K562 (cell line): ENCODE data around the gene HPS4. TPM values are rescaled to one million over a fixed set of nuclear protein-coding genes. Genes with fewer than 3 reads are reported as not detected.

Source experiments
- DMBX1 ChIP-seq: fragments of 250-450 bp; sonication (Bioruptor Pico); IDR thresholded peaks from 2 replicates; pipeline ENCODE4 v1.8.0; 2022; ENCODE audit warnings: inconsistent platforms, mild to moderate bottlenecking, moderate library complexity, borderline replicate concordance
- ETV5 ChIP-seq: sonication (generic); formaldehyde crosslinking; IDR thresholded peaks from 2 replicates; pipeline ENCODE4 v1.4.0; 2020; ENCODE audit warnings: low read depth, mild to moderate bottlenecking, missing genetic modification reagents
- LCOR ChIP-seq: sonication (generic); formaldehyde crosslinking; IDR thresholded peaks from 2 replicates; pipeline ENCODE4 v1.8.0; 2022; ENCODE audit warnings: mild to moderate bottlenecking, missing genetic modification reagents
- MAZ ChIP-seq, 2 experiments: fragments of 450-650 bp in 1 of 2; sonication (generic) in 1 of 2; formaldehyde crosslinking; IDR thresholded peaks in 1 of 2; conservative IDR thresholded peaks in 1 of 2; 2 replicates each; pipeline versions ENCODE4 v1.4.0 to v1.5.0; 2020; ENCODE audit warnings: mild to moderate bottlenecking in 1 of 2, missing genetic modification reagents in 1 of 2
- MCM3 ChIP-seq: fragments of 450-650 bp; IDR thresholded peaks from 2 replicates; pipeline ENCODE4 v1.6.1; 2016
- PRPF4 ChIP-seq: fragments of 200-400 bp; formaldehyde crosslinking; IDR thresholded peaks from one replicate; pipeline ENCODE4 v1.6.1; 2017; ENCODE audit warnings: low read length, low read depth, mild to moderate bottlenecking; ENCODE audit not compliant: insufficient read depth, poor library complexity, severe bottlenecking
- SMARCC2 ChIP-seq: fragments of 450-650 bp; IDR thresholded peaks from 2 replicates; pipeline ENCODE4 v1.6.1; 2017; ENCODE audit warnings: antibody characterized with exemption, moderate library complexity, mild to moderate bottlenecking, low read depth
- ZNF134 ChIP-seq: fragments of 250-450 bp; sonication (Bioruptor Pico); conservative IDR thresholded peaks from 2 replicates; pipeline ENCODE4 v1.4.0; 2020
- ZNF282 ChIP-seq: sonication (generic); formaldehyde crosslinking; IDR thresholded peaks from 2 replicates; pipeline ENCODE4 v1.8.1; 2023; ENCODE audit warnings: missing genetic modification reagents
- polyA plus RNA-seq, 8 experiments: library from polyadenylated mRNA; depleted of rRNA in 4 of 8; stranded (reverse) in 5 of 8; unstranded in 3 of 8; fragments of >200 nt; fragmentation: Nextera tagmentation in 2 of 8; fragmentation: Illumina TruSeq in 1 of 8; extraction: Ambion mirVana in 2 of 8; extraction: Trizol in 1 of 8; gene quantifications; 2 replicates each; pipeline versions ENCODE4 v1.2.1 to v1.2.3, GENCODE V29; 2011 to 2014; ENCODE audit warnings: inconsistent platforms in 1 of 8, missing spikeins in 1 of 8
- total RNA-seq, 7 experiments: library from RNA; depleted of rRNA in 6 of 7; stranded (reverse); fragments of >200 nt in 6 of 7; fragmentation: Illumina TruSeq in 2 of 7; extraction: Trizol in 2 of 7; gene quantifications; 2 replicates each; pipeline versions ENCODE4 v1.2.1 to v1.2.3, GENCODE V29; 2011 to 2021; ENCODE audit warnings: low replicate concordance in 1 of 7
- TF ChIP-seq, protein P1 (sequence below): fragments of 250-450 bp; sonication (Bioruptor Pico); IDR thresholded peaks from 2 replicates; pipeline ENCODE4 v1.4.0; 2020; ENCODE audit warnings: mild to moderate bottlenecking
- TF ChIP-seq, protein P2 (sequence below): fragments of 250-450 bp; sonication (Bioruptor Pico); IDR thresholded peaks from 2 replicates; pipeline ENCODE4 v1.5.0; 2021
- TF ChIP-seq, protein P3 (sequence below): fragments of 250-450 bp; sonication (Bioruptor Pico); IDR thresholded peaks from 2 replicates; pipeline ENCODE4 v1.8.0; 2022; ENCODE audit warnings: inconsistent platforms
- TF ChIP-seq, protein P4 (sequence below): IDR thresholded peaks from 2 replicates; pipeline ENCODE4 v1.6.1; 2011; ENCODE audit warnings: borderline replicate concordance, low read depth, mild to moderate bottlenecking, moderate library complexity, low read length; ENCODE audit not compliant: insufficient read depth, poor library complexity, severe bottlenecking
- TF ChIP-seq, protein P5 (sequence below): IDR thresholded peaks from 2 replicates; pipeline ENCODE4 v1.6.1; 2014; ENCODE audit warnings: antibody characterized with exemption
- TF ChIP-seq, protein P6 (sequence below): fragments of 250-450 bp; sonication (Bioruptor Pico); IDR thresholded peaks from 2 replicates; pipeline ENCODE4 v1.5.0; 2021; ENCODE audit warnings: mild to moderate bottlenecking, moderate library complexity

Gene HPS4
- total and polyA plus RNA-seq, 9 of the 15 experiments (the other 6 are each of a cell fraction or from before 2014, with no cell fraction given): 12.8 to 29.2 (median 25.3) TPM

DNA sequence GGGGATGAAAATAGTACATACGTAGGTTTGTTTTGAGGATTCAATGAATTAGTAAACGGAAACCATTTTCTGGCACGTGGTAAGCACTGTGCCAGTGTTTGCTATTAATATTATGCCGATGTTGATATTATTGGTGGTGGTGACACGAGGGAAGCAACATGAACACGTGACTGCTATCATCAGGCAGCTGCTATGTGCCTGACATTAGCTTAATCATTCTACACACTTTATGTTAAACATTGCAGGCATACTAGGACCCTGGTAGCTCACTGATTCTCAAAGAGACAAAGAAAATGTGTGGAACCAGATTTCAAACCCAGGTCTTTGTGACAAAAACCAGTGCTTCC is 750 bp upstream of the HPS4 start (continued):
- no peak for TF ChIP-seq LCOR (CRISPR knock-in tag)
- no peak for TF ChIP-seq PRPF4
- TF ChIP-seq, protein P1, sequence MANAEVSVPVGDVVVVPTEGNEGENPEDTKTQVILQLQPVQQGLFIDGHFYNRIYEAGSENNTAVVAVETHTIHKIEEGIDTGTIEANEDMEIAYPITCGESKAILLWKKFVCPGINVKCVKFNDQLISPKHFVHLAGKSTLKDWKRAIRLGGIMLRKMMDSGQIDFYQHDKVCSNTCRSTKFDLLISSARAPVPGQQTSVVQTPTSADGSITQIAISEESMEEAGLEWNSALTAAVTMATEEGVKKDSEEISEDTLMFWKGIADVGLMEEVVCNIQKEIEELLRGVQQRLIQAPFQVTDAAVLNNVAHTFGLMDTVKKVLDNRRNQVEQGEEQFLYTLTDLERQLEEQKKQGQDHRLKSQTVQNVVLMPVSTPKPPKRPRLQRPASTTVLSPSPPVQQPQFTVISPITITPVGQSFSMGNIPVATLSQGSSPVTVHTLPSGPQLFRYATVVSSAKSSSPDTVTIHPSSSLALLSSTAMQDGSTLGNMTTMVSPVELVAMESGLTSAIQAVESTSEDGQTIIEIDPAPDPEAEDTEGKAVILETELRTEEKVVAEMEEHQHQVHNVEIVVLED (CRISPR knock-in tag): no peak
- TF ChIP-seq, protein P2, sequence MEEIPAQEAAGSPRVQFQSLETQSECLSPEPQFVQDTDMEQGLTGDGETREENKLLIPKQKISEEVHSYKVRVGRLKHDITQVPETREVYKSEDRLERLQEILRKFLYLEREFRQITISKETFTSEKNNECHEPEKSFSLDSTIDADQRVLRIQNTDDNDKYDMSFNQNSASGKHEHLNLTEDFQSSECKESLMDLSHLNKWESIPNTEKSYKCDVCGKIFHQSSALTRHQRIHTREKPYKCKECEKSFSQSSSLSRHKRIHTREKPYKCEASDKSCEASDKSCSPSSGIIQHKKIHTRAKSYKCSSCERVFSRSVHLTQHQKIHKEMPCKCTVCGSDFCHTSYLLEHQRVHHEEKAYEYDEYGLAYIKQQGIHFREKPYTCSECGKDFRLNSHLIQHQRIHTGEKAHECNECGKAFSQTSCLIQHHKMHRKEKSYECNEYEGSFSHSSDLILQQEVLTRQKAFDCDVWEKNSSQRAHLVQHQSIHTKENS: no peak
- no peak for TF ChIP-seq MCM3
- TF ChIP-seq, protein P3, sequence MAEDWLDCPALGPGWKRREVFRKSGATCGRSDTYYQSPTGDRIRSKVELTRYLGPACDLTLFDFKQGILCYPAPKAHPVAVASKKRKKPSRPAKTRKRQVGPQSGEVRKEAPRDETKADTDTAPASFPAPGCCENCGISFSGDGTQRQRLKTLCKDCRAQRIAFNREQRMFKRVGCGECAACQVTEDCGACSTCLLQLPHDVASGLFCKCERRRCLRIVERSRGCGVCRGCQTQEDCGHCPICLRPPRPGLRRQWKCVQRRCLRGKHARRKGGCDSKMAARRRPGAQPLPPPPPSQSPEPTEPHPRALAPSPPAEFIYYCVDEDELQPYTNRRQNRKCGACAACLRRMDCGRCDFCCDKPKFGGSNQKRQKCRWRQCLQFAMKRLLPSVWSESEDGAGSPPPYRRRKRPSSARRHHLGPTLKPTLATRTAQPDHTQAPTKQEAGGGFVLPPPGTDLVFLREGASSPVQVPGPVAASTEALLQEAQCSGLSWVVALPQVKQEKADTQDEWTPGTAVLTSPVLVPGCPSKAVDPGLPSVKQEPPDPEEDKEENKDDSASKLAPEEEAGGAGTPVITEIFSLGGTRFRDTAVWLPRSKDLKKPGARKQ (CRISPR knock-in tag): no peak
- TF ChIP-seq, protein P4, sequence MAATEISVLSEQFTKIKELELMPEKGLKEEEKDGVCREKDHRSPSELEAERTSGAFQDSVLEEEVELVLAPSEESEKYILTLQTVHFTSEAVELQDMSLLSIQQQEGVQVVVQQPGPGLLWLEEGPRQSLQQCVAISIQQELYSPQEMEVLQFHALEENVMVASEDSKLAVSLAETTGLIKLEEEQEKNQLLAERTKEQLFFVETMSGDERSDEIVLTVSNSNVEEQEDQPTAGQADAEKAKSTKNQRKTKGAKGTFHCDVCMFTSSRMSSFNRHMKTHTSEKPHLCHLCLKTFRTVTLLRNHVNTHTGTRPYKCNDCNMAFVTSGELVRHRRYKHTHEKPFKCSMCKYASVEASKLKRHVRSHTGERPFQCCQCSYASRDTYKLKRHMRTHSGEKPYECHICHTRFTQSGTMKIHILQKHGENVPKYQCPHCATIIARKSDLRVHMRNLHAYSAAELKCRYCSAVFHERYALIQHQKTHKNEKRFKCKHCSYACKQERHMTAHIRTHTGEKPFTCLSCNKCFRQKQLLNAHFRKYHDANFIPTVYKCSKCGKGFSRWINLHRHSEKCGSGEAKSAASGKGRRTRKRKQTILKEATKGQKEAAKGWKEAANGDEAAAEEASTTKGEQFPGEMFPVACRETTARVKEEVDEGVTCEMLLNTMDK: no peak
- no peak for TF ChIP-seq DMBX1 (CRISPR knock-in tag)
- no peak for TF ChIP-seq MAZ (CRISPR knock-in tag; conservative IDR thresholded peaks at IDR 0.05 in 1 of 2, IDR thresholded peaks at IDR 0.05 in 1 of 2)
- TF ChIP-seq, protein P5, sequence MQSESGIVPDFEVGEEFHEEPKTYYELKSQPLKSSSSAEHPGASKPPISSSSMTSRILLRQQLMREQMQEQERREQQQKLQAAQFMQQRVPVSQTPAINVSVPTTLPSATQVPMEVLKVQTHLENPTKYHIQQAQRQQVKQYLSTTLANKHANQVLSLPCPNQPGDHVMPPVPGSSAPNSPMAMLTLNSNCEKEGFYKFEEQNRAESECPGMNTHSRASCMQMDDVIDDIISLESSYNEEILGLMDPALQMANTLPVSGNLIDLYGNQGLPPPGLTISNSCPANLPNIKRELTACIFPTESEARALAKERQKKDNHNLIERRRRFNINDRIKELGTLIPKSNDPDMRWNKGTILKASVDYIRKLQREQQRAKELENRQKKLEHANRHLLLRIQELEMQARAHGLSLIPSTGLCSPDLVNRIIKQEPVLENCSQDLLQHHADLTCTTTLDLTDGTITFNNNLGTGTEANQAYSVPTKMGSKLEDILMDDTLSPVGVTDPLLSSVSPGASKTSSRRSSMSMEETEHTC: no peak
- TF ChIP-seq, protein P6, sequence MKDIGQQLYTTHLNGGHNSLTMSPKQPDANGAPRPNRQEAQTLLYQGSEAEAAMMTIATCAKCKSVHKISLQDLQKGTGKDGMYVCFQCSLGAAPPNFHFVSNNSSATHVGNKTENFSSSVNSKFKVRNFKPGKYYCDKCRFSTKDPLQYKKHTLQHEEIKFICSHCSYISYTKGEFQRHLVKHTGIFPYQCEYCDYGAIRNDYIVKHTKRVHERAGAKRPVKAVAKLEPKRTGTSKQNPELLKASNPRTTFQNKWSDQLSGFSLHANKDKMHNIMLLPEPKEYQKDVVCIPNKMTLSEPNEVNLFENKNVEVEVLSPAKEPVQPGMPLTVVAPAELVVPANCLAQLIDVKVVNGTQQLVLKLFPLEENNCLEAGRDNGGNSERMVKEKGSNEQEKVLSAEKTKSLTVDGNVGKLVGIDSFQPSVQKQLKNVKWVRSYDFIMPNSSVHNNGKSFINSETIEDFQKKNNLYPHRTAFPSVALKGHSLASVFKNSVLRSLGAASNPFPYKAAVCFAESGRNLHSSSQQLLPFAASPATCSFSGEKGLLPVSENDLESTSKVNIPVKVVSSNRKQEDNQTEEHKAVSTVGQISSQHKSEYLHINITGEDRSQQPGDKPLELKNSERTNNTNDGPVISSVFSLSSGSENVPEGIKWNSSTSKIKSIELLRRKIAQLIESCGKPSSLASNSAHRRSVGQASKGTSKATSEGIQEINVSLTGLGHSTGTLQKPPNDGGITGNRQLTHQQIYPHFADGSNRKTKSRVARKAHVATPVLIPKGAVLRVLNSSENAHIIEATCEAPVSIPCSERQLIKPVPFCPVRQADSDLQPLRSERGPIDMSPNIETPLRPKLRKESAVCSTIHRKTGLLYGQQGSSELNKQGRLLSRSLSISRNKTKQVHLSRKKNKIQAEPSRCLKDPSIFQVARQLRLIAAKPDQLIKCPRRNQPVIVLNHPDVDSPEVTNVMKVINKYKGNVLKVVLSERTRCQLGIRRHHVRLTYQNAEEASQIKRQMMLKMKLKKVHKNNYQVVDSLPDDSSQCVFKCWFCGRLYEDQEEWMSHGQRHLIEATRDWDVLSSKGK (CRISPR knock-in tag): no peak
- no peak for TF ChIP-seq ZNF134 (CRISPR knock-in tag)
- TF ChIP-seq SMARCC2: no peak
- no peak for TF ChIP-seq ETV5
- no peak for TF ChIP-seq ZNF282 (CRISPR knock-in tag)
